Ovary (tissue), 9 donors: Measurements from ENCODE around the gene ZNF678. TPM values are rescaled to one million over a fixed set of nuclear protein-coding genes. Genes with fewer than 3 reads are reported as not detected.

Experiments used
- DNase-seq, 5 donors: peaks; one replicate each; pipeline ENCODE4 v3.0.0-alpha.2; 2019 to 2020
- H3K27ac ChIP-seq, 2 donors: fragments of 200-600 bp; one replicate each; pipeline versions ENCODE4 v1.5.1 to v1.8.0; 2019 to 2022
- H3K27me3 ChIP-seq: fragments of 200-600 bp; one replicate; pipeline ENCODE4 v1.8.0; 2022
- H3K36me3 ChIP-seq: fragments of 200-600 bp; sonication (generic); one replicate; pipeline ENCODE4 v1.5.1; 2019
- H3K4me1 ChIP-seq: one replicate; pipeline ENCODE4 v1.8.1; 2013; ENCODE audit warnings: mild to moderate bottlenecking, moderate library complexity; ENCODE audit not compliant: insufficient read depth
- H3K4me3 ChIP-seq: fragments of 200-600 bp; sonication (generic); one replicate; pipeline ENCODE4 v1.5.1; 2017
- H3K9me3 ChIP-seq, 2 donors: fragments of 200-600 bp in 1 of 2; sonication (generic) in 1 of 2; one replicate each; pipeline versions ENCODE4 v1.5.1 to v1.8.1; 2013 to 2019; ENCODE audit warnings: mild to moderate bottlenecking in 1 of 2, moderate library complexity in 1 of 2
- EP300 ChIP-seq: sonication (generic); formaldehyde crosslinking; IDR thresholded peaks from one replicate; pipeline ENCODE4 v1.6.1; 2017; ENCODE audit warnings: antibody characterized with exemption
- POLR2A ChIP-seq: fragments of 450-650 bp; IDR thresholded peaks from one replicate; pipeline ENCODE4 v1.6.1; 2017; ENCODE audit warnings: antibody characterized with exemption, mild to moderate bottlenecking, moderate library complexity
- WGBS, 3 donors: extraction: QIAGEN DNeasy Blood & Tissue Kit in 1 of 3; methylation state at CpG; one replicate each; pipeline versions ENCODE4 v1.1.5 to v1.1.7; 2013 to 2017; 5-methylcytosine and 5-hydroxymethylcytosine counted together
- intact Hi-C, 4 donors: fragments of 100-400 bp; cut with DNase I; formaldehyde crosslinking; loops; one replicate each; pipeline versions ENCODE4 v1.11.0 to v1.15.1; 2022 to 2023
- polyA plus RNA-seq, 2 donors: library from polyadenylated mRNA; stranded (reverse); fragments of 200-250 nt in 1 of 2; fragments of 350-450 nt in 1 of 2; fragmentation: Illumina TruSeq in 1 of 2; extraction: RNeasy Lipid Tissue Mini Kit (QIAGEN cat#74804) in 1 of 2; gene quantifications; one replicate each; pipeline ENCODE4 v1.2.3, GENCODE V29; 2013 to 2014
- total RNA-seq, 7 donors: library from RNA; depleted of rRNA in 2 of 7; stranded (reverse); fragments of >200 nt in 2 of 7; fragmentation: NEBNext Ultra II Directional in 3 of 7; extraction: Animal tissue kit (Norgen Biotek cat#: 25700) in 3 of 7; gene quantifications; one replicate each; pipeline versions ENCODE4 v1.1.0 to v1.2.4, GENCODE V29; 2016 to 2023
- TF ChIP-seq, protein P1 (sequence below), 3 donors: fragments of 450-650 bp in 2 of 3; fragments of 200-600 bp in 1 of 3; IDR thresholded peaks; one replicate each; pipeline versions ENCODE4 v1.5.1 to v1.8.0; 2016 to 2022; ENCODE audit warnings: antibody characterized with exemption in 3 of 3, mild to moderate bottlenecking in 1 of 3
- donor health status: DM: no; HTN: no; CAD: no; lungs with moderate emphysema.
- donor health status: DM: no; HTN: no; CAD: no.
- donor health status: Bipolar disorder and iron deficiency.
- donor health status: DM: yes; HTN: yes; CAD: no.
- donor health status: DM: no; HTN: no; CAD: no.
- donor health status: DM: yes; HTN: yes; CAD: no.

The ZNF678 gene
- total and polyA plus RNA-seq, 9 donors, result 2.5 to 12.0 (median 8.2) TPM

DNA sequence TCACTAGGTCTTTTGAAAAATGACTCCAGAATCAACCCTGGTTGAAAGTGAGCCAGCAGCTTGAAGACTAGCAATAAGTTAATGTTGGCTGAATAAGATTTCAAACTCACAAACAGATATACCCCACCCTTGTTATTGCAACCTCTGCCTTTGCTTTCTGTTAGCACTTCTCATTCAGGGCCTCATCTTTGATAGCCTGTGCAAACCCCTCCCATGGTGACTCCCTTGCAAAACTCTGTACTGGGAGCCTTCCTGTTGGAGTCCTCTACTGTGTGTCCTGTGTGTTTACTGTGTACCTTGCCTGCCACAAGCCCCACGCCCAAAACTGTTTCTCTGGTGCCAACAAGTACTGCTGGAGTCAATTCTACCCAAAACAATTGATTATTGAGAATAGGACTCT is 50.2 kb downstream of the ZNF678 start:
- TF ChIP-seq POLR2A, result no peak
- Histone ChIP-seq H3K9me3 (no peaks in the 10 kb centered on the region), H3K27me3 (no peaks in the 10 kb centered on the region), H3K27ac (no peak overlapping the region), H3K4me1 (no peaks in the 10 kb centered on the region), H3K4me3 (no peak overlapping the region), H3K36me3 (no peaks in the 10 kb centered on the region)
- intact Hi-C loops, result no loop called here
- DNase-seq, result no peak
- WGBS, 3 donors, result 91 to 95% (median 95%) methylated on average over 1 of the region's 1 CpG

- H3K36me3 ChIP-seq, result no peaks in the 10 kb centered on the region
- no peaks in the 10 kb centered on the region for H3K4me1 ChIP-seq
- no peaks in the 10 kb centered on the region for H3K27me3 ChIP-seq
- H3K4me3 ChIP-seq, result no peak overlapping the region
- TF ChIP-seq EP300 (no peak), POLR2A (no peak)
- TF ChIP-seq, protein P1, sequence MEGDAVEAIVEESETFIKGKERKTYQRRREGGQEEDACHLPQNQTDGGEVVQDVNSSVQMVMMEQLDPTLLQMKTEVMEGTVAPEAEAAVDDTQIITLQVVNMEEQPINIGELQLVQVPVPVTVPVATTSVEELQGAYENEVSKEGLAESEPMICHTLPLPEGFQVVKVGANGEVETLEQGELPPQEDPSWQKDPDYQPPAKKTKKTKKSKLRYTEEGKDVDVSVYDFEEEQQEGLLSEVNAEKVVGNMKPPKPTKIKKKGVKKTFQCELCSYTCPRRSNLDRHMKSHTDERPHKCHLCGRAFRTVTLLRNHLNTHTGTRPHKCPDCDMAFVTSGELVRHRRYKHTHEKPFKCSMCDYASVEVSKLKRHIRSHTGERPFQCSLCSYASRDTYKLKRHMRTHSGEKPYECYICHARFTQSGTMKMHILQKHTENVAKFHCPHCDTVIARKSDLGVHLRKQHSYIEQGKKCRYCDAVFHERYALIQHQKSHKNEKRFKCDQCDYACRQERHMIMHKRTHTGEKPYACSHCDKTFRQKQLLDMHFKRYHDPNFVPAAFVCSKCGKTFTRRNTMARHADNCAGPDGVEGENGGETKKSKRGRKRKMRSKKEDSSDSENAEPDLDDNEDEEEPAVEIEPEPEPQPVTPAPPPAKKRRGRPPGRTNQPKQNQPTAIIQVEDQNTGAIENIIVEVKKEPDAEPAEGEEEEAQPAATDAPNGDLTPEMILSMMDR (IDR thresholded peaks at IDR 0.05), result no peak
- WGBS, 3 donors, result 96 to 100% (median 98%) methylated on average over 1 of the region's 1 CpG
- intact Hi-C loops, result no loop called here
- H3K27ac ChIP-seq, result no peak overlapping the region
- no peaks in the 10 kb centered on the region for H3K9me3 ChIP-seq
- no peak for DNase-seq
Measured at GRCh38 chr1:227621211-227621610, 57.9 kb downstream of the ZNF678 start.

DNA sequence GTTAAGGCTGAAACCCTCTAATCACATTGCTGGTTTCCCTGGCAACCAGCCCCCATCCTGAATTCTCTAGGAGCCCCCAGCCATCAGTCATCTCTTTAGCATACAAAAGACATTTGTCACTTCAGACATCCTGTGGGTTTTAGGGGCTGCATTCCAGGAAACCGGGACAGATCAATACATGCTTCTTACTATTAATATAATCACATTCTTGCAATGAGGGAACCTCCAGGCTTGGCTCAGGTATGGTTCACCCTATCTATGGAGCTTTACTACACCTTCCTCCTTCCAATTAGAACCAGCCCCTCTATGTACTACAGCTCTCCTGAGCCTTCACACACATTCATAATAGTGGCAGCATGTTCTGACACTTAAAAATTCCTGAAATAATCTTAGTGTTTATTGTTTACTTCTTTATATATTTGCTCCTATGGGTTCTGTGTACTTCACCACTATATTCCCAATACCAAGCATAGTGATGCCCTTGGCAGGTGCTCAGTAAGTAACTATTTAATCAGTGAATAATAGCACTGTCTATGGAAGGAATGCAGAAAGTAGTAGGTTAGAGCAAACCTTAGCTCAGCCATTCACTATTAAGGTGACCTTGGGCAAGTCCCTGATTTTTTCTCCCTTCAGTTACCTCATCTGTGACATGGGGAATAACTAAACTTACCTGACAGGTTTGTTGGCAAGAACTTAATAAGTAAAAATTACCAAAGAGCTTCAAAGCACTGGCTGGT is 59.6 kb downstream of the ZNF678 start:
- 84 to 97% (median 96%) methylated on average over 1 of the region's 1 CpG for WGBS, 3 donors
- Histone ChIP-seq H3K27me3 (no peaks in the 10 kb centered on the region), H3K9me3 (no peaks in the 10 kb centered on the region), H3K4me1 (no peaks in the 10 kb centered on the region), H3K36me3 (no peaks in the 10 kb centered on the region), H3K27ac (no peak overlapping the region), H3K4me3 (no peak overlapping the region)
- TF ChIP-seq POLR2A, result no peak
- TF ChIP-seq, protein P1 (IDR thresholded peaks at IDR 0.05), result no peak
- TF ChIP-seq EP300, result no peak
- DNase-seq, result no peak
- intact Hi-C loops, result no loop called here

DNA sequence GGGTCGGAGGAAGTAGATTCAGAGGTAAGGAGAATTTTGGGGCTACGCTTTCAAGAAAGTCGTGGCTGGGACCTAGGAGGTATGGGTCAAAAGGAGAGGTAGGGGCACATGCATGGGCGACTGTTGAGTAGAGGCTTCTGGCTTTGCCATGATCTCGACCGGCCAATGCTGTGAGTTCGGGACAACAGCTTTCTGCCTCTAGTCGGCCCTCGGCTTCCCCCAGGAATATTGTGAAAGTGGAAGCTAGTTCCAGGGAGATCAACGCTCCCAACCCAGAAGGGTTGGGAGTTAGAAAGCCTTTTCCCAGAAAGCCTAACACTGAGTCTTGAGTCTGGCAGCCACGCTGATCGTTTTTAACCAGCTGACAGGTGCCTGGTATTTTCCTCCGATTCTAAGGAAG is 69.0 kb downstream of the ZNF678 start:
- H3K9me3 ChIP-seq, result no peaks in the 10 kb centered on the region
- no peaks in the 10 kb centered on the region for H3K27me3 ChIP-seq
- H3K4me3 ChIP-seq, result no peak overlapping the region
- no peak for DNase-seq
- H3K4me1 ChIP-seq, result no peaks in the 10 kb centered on the region
- H3K27ac ChIP-seq, result no peak overlapping the region
- 88 to 94% (median 93%) methylated on average over 13 of the region's 13 CpGs for WGBS, 3 donors
- TF ChIP-seq POLR2A, result no peak
- TF ChIP-seq, protein P1 (IDR thresholded peaks at IDR 0.05), result no peak
- no peak for TF ChIP-seq EP300
- H3K36me3 ChIP-seq, result no peaks in the 10 kb centered on the region
- intact Hi-C loops, result no loop called here

DNA sequence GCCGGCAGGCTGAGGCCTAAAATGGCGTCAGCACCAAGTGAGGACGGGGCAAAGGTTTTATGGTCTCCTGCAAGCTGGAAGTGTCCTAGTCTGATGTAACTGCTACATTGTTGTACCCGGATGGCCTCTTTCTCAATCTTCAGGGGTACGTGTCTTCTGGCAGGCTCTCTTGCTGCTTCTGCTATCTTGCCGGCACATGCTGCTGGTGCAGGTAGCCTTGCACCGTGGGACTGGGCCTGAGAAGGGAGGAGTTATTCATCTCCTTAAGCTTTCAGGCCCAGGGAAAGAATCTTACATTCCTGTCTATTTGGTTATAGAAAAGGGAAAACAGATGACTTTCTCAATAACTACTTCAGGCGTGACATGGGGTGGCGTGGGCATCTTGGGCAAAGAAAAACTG is 72.2 kb downstream of the ZNF678 start:
- WGBS, 3 donors, result 97 to 98% (median 97%) methylated on average over 9 of the region's 9 CpGs
- TF ChIP-seq EP300 (no peak), POLR2A (no peak)
- TF ChIP-seq, protein P1 (IDR thresholded peaks at IDR 0.05), result no peak
- no peaks in the 10 kb centered on the region for H3K4me1 ChIP-seq
- intact Hi-C loops, result no loop called here
- no peaks in the 10 kb centered on the region for H3K36me3 ChIP-seq
- no peaks in the 10 kb centered on the region for H3K27me3 ChIP-seq
- DNase-seq, result no peak
- no peak overlapping the region for H3K27ac ChIP-seq
- no peak overlapping the region for H3K4me3 ChIP-seq
- H3K9me3 ChIP-seq, result peaks cover 0 to 11% of the 10 kb centered on the region in 2 donors
